ENCODE results near the gene ZNF750. TPM values are rescaled to one million over a fixed set of nuclear protein-coding genes. Genes with fewer than 3 reads are reported as not detected.

The ZNF750 gene
- total RNA-seq, 2 donors from 2014 or later: not detected

DNA sequence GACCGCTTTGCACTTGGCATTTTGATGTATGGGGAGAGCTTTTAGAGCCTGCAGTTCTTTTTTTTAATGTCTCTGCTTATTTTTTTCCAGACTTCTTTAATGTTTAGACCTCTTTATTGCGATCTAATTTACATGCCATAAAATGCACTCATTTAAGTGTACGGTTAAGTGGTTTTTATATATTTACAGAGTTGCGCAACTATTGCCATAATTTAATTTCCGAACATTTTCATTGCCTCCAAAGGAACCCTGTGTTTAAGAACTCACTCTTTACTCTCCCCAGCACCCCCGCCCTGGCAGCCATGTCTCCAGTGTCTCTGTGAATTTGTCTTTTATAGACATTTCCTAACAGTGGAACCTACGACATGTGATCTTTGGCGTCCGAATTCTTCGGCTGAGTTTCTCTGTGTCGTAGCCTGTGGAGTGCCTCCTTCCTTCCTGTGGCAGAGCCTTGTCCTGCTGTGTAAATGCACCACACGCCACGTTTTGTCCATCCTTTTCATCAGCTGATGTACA is 24.0 kb downstream of the ZNF750 start:
- H3K4me1 Mint-ChIP-seq (ENCODE audit: low read depth): no peaks in the 10 kb centered on the region
- H3K27me3 Mint-ChIP-seq (ENCODE audit: low read depth): no peaks in the 10 kb centered on the region
- no peak overlapping the region for H3K27ac Mint-ChIP-seq
- no peak for DNase-seq
- H3K4me3 Mint-ChIP-seq: no peak overlapping the region
- peaks cover 4 to 5% of the 10 kb centered on the region in 2 donors for H3K9me3 Mint-ChIP-seq
- ATAC-seq (replicated peaks in 1 of 2): no peak
- peaks cover 9 to 17% of the 10 kb centered on the region in 2 donors for H3K36me3 Mint-ChIP-seq (ENCODE audit: insufficient read depth in 2 of 2)

DNA sequence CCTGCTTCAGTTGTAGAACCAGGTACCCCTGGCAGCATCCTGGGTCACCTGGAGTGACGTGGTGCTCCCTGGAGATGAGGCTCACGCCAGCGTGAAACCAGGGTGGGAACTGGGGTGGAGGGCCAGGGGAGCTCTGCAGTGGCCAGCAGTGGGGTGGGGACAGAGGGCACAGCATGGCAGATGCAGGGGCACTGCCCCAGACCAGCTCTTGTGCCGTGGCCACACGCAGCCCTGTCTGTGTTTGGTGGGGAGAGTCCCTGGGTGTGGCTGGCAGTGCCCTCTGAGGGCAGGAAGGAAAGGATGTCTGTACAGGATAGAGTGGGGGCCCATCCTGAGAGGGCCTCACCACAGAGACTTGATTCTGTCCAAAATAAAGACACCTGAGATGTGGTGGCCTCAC is 24.5 kb downstream of the ZNF750 start:
- H3K36me3 Mint-ChIP-seq (ENCODE audit: insufficient read depth in 2 of 2): peaks cover 5 to 12% of the 10 kb centered on the region in 2 donors
- H3K27ac Mint-ChIP-seq: no peak overlapping the region
- ATAC-seq (replicated peaks in 1 of 2) (no peak), DNase-seq (no peak)
- no peaks in the 10 kb centered on the region for H3K27me3 Mint-ChIP-seq (ENCODE audit: low read depth)
- H3K9me3 Mint-ChIP-seq: peaks cover 2 to 3% of the 10 kb centered on the region in 2 donors
- no peak overlapping the region for H3K4me3 Mint-ChIP-seq
- H3K4me1 Mint-ChIP-seq (ENCODE audit: low read depth): no peaks in the 10 kb centered on the region

- Mint-ChIP-seq H3K36me3 (ENCODE audit: insufficient read depth in 2 of 2) (peaks cover 2 to 7% of the 10 kb centered on the region in 2 donors), H3K9me3 (no peaks in the 10 kb centered on the region), H3K27me3 (ENCODE audit: low read depth) (no peaks in the 10 kb centered on the region), H3K4me3 (no peak overlapping the region), H3K27ac (no peak overlapping the region), H3K4me1 (ENCODE audit: low read depth) (no peaks in the 10 kb centered on the region)
- DNase-seq (no peak), ATAC-seq (replicated peaks in 1 of 2) (no peak)
Measured at GRCh38 chr17:82814834-82815233, 25.0 kb downstream of the ZNF750 start.

- Mint-ChIP-seq H3K4me3 (no peak overlapping the region), H3K9me3 (no peaks in the 10 kb centered on the region), H3K4me1 (ENCODE audit: low read depth) (no peaks in the 10 kb centered on the region), H3K36me3 (ENCODE audit: insufficient read depth in 2 of 2) (peaks cover 0 to 7% of the 10 kb centered on the region in 2 donors), H3K27ac (no peak overlapping the region), H3K27me3 (ENCODE audit: low read depth) (no peaks in the 10 kb centered on the region)
- no peak for ATAC-seq (replicated peaks in 1 of 2)
- DNase-seq: no peak
Measured at GRCh38 chr17:82813299-82814051, 26.3 kb downstream of the ZNF750 start.

- DNase-seq: no peak
- no peaks in the 10 kb centered on the region for H3K9me3 Mint-ChIP-seq
- no peak overlapping the region for H3K4me3 Mint-ChIP-seq
- H3K4me1 Mint-ChIP-seq (ENCODE audit: low read depth): no peaks in the 10 kb centered on the region
- H3K36me3 Mint-ChIP-seq (ENCODE audit: insufficient read depth in 2 of 2): peaks cover 0 to 2% of the 10 kb centered on the region in 2 donors
- ATAC-seq (replicated peaks in 1 of 2): no peak
- no peak overlapping the region for H3K27ac Mint-ChIP-seq
- H3K27me3 Mint-ChIP-seq (ENCODE audit: low read depth): no peaks in the 10 kb centered on the region
Measured at GRCh38 chr17:82812601-82813000, 27.2 kb downstream of the ZNF750 start.

GRCh38 chr17:82812058-82812457 is 27.8 kb downstream of the ZNF750 start:
- DNase-seq (no peak), ATAC-seq (replicated peaks in 1 of 2) (no peak)
- Mint-ChIP-seq H3K4me1 (ENCODE audit: low read depth) (no peaks in the 10 kb centered on the region), H3K27ac (no peak overlapping the region), H3K27me3 (ENCODE audit: low read depth) (no peaks in the 10 kb centered on the region), H3K36me3 (ENCODE audit: insufficient read depth in 2 of 2) (no peaks in the 10 kb centered on the region), H3K9me3 (no peaks in the 10 kb centered on the region), H3K4me3 (no peak overlapping the region)

- no peak overlapping the region for H3K27ac Mint-ChIP-seq
- H3K9me3 Mint-ChIP-seq: no peaks in the 10 kb centered on the region
- no peaks in the 10 kb centered on the region for H3K4me1 Mint-ChIP-seq (ENCODE audit: low read depth)
- no peaks in the 10 kb centered on the region for H3K27me3 Mint-ChIP-seq (ENCODE audit: low read depth)
- no peak overlapping the region for H3K4me3 Mint-ChIP-seq
- no peak for ATAC-seq (replicated peaks in 1 of 2)
- no peaks in the 10 kb centered on the region for H3K36me3 Mint-ChIP-seq (ENCODE audit: insufficient read depth in 2 of 2)
- no peak for DNase-seq
Measured at GRCh38 chr17:82810644-82811430, 29.0 kb downstream of the ZNF750 start.

- no peak overlapping the region for H3K4me3 Mint-ChIP-seq
- no peak overlapping the region for H3K27ac Mint-ChIP-seq
- no peaks in the 10 kb centered on the region for H3K36me3 Mint-ChIP-seq (ENCODE audit: insufficient read depth in 2 of 2)
- DNase-seq (no peak), ATAC-seq (replicated peaks in 1 of 2) (no peak)
- no peaks in the 10 kb centered on the region for H3K4me1 Mint-ChIP-seq (ENCODE audit: low read depth)
- H3K27me3 Mint-ChIP-seq (ENCODE audit: low read depth): no peaks in the 10 kb centered on the region
- H3K9me3 Mint-ChIP-seq: no peaks in the 10 kb centered on the region
Measured at GRCh38 chr17:82808921-82809905, 30.6 kb downstream of the ZNF750 start.

DNA sequence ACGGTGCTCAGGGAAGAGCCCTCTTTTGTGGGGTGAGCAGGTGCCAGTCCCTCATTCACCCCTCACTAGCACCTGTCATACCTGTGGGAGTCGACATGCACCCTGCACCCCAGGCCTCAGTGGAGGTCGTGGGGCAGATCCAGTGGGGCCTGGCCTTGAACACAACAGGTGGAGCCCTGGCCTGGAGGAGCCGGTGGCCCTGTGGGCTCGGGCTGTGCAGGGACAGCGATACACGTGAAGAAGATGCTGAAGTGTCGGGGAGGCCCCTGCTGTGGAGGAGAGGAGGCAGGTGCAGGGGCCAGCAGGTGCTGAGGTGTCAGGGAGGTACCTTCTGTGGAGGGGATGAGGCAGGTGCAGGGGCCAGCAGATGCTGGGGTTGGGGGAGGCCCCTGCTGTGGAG is 31.8 kb downstream of the ZNF750 start:
- H3K36me3 Mint-ChIP-seq (ENCODE audit: insufficient read depth in 2 of 2): no peaks in the 10 kb centered on the region
- H3K27ac Mint-ChIP-seq: no peak overlapping the region
- no peaks in the 10 kb centered on the region for H3K27me3 Mint-ChIP-seq (ENCODE audit: low read depth)
- H3K4me1 Mint-ChIP-seq (ENCODE audit: low read depth): no peaks in the 10 kb centered on the region
- no peak overlapping the region for H3K4me3 Mint-ChIP-seq
- no peaks in the 10 kb centered on the region for H3K9me3 Mint-ChIP-seq
- no peak for DNase-seq
- no peak for ATAC-seq (replicated peaks in 1 of 2)

DNA sequence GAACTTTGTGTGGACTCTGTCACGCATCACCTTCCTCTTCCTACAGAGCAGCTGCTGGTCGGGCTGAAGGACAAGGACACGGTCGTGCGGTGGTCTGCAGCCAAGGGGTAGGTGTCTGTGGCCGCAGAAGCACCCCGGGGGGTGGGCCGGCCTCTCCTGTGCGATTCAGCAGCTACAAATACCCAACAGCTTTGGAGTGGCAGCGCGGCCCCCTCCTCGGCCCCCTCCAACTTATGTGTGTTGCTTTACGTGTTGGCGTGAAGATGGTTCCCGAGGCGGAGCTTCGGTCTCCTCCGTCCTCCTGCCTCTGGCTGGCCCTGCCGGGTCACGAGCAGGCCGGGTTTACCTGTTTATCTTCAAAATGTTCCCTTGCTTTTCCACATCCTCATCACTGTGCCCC is 32.3 kb downstream of the ZNF750 start:
- Mint-ChIP-seq H3K4me3 (no peak overlapping the region), H3K27ac (no peak overlapping the region), H3K36me3 (ENCODE audit: insufficient read depth in 2 of 2) (no peaks in the 10 kb centered on the region), H3K27me3 (ENCODE audit: low read depth) (no peaks in the 10 kb centered on the region), H3K4me1 (ENCODE audit: low read depth) (no peaks in the 10 kb centered on the region), H3K9me3 (no peaks in the 10 kb centered on the region)
- ATAC-seq (replicated peaks in 1 of 2) (no peak), DNase-seq (no peak)

GRCh38 chr17:82807101-82807500 is 32.7 kb downstream of the ZNF750 start:
- Mint-ChIP-seq H3K27ac (no peak overlapping the region), H3K36me3 (ENCODE audit: insufficient read depth in 2 of 2) (no peaks in the 10 kb centered on the region), H3K27me3 (ENCODE audit: low read depth) (no peaks in the 10 kb centered on the region), H3K4me1 (ENCODE audit: low read depth) (no peaks in the 10 kb centered on the region), H3K9me3 (no peaks in the 10 kb centered on the region), H3K4me3 (no peak overlapping the region)
- ATAC-seq (replicated peaks in 1 of 2): no peak
- DNase-seq: no peak

DNA sequence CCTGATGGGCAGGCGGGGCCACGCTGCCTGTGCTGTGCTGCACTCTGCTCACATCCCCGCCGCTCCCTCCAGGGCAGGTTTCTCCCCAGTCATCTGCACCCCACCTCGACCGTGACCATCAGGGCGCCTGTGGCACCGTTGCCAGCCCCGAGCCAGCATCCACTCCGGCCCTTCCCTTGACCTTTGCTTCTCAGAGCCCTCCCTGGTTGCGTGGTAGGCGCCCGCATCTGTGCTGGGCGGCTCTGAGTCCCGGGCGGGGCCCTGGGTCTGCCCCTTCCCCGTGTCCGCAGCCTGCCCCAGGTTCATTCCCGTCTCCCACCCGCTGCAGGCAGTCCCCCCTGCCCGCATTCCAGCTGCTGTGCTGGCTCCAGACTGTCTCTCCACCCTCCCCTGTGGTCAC is 33.2 kb downstream of the ZNF750 start:
- H3K27ac Mint-ChIP-seq: no peak overlapping the region
- H3K4me3 Mint-ChIP-seq: no peak overlapping the region
- ATAC-seq (replicated peaks in 1 of 2): no peak
- no peaks in the 10 kb centered on the region for H3K27me3 Mint-ChIP-seq (ENCODE audit: low read depth)
- no peaks in the 10 kb centered on the region for H3K4me1 Mint-ChIP-seq (ENCODE audit: low read depth)
- DNase-seq: no peak
- peaks cover 0 to under 1% of the 10 kb centered on the region in 2 donors for H3K36me3 Mint-ChIP-seq (ENCODE audit: insufficient read depth in 2 of 2)
- H3K9me3 Mint-ChIP-seq: no peaks in the 10 kb centered on the region
